T-helper 9 cell (primary cell): ENCODE data around the gene MYO1B.

Experiments
- DNase-seq: peaks from one replicate; pipeline ENCODE4 v3.0.0-alpha.2; 2020

Gene MYO1B

DNA sequence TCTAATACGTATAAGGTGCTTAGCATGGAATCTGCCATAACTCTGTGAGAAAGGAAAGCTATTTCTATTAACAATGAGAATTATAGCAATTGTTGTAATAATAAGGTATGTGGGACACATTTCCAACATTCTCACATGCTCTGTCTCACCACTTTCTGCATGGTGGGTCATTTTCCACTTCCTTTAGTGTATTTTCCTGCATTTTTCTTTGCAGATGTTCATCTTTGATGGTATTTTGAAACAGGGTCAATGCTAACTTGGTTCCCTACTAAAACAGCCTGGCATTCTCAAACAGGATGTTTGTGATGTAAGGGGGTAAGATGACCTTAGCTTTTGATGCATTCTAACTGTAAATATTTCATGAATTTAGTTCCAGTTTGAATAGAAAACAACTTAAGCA is 54.7 kb downstream of the MYO1B start:
- DNase-seq, result no peak

DNA sequence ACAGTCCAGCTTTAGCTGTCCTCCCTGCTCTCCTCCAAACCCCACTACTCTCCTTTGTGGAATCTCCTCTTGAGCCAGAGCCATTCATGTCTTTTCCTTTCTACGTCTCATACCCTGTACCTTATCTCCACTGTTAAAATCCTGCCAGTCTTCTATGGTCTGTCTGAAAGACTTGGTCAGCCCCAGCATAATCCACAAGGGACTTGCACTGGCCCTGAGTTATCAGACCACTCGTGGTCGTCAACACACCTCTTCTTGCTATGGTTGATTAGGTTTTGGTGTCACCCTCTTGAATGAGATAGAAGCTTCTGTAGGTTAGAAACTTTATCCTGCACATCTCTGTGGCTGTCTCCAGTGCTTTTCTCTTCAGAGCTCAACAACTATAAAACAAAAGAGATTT is 56.8 kb downstream of the MYO1B start:
- no peak for DNase-seq

DNA sequence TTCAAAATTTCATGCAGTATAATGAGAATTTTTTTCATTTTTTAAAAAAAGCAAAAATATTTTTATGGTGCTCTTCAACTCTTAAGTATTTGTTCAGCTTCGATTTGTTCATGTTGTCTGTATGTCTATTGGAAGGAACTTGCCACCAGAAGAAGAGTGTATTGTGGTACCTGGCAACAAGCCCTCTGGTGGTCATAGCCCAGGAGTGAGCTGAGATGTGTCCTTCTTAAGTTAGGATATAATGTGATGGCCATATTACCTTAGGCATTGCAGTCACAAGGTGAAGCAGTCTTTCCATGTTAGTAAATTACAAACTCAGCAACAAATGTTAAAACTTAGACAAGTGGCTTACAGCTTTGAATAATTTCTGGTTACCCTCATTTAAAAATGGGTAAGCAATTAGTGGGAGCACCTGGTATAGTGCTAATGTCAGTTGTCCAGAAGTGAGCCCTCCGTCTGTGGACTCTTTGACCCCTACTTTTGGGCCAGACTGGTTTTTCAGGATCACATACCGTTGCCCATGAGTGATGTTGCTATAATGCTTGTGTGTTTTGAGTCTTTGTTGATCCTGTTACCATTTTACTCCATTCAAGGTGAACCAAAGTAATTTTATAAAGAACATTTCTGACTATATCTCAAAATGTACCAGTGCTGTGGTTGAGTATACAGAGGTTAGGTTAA is 57.4 kb downstream of the MYO1B start:
- DNase-seq, result no peak

DNA sequence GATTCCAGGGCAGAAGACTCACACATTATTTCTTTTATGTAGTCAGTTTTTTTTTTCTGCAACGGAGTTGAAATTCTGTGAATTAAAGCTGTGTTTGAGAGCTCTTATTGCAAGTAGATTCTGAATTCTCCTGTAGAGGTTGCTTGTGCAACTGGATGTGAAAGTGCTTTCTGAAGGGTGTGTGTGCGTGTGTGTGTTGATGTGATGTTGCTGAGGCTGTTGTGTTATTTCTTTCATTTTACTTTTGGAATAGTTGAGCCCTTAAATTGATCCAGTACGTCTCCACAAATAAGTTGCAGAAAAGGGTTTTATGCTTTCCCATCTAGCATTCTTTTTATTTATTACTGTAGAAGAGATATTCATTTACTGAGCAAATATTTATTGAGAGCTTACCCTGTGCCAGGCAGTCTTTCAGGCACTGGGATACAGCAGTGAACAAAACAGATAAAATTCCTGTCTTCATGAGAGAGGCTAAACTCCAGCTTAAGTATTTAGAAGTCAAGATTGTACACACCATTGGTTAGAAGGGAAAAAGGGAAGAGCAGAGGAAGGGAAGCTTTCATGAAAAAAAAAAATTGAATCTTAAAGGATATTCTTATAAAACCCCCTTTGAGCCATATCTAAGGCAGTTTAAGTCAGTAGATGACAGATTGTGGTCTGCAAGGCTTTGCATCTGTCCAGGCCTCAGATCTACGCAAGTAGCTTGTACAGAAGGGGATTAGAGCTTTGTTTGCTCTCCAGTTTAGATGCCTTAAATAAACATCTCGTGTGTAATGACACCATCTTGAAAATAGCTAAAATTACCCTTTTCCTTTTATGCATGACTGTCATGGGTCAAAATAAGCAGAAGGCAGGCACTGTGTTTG is 58.2 kb downstream of the MYO1B start:
- no peak for DNase-seq

DNA sequence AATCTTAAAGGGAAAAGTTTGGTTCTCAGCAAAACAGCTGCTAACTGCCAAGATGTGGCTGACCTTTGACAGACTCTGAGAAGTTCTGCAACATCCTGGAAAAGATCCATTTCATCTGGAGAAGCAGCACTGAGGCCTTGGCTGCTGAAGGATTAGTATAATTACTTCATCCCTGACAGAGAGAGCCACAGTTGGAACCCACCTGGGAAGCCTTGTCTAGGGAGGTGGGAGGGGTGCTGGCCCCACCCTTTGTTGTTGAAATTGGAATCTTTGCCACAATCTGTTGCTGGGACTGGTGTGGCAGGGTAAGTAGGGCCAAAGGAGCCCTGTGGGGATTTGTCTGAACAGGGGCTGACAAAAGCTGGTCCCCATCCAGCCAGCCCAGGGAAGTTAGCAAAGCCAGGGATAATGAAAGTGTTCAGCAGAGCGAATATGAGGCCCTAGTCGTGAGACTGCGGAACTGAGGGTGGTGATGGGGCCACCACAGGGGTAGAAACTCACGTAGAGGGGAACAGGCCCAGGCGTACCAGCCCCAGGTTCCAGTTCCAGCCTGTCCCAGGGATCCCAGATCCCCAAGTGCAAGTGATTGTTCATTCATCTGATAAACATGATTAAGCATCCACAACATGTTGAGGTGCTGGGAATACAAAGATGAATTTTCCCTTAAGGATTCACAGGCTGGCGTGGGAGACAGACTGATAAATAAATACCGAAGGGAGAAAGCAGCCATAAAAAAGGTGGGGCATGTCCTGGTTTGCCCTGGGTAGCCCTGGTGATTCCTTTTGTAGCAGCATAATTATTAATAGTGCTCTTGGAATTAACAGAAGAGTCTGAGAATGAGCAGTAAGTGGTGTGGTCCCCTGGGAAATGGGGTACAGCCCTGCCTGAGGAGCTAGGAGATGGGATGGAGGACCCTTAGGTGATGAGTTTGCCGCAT is 60.0 kb downstream of the MYO1B start:
- DNase-seq, result no peak

DNA sequence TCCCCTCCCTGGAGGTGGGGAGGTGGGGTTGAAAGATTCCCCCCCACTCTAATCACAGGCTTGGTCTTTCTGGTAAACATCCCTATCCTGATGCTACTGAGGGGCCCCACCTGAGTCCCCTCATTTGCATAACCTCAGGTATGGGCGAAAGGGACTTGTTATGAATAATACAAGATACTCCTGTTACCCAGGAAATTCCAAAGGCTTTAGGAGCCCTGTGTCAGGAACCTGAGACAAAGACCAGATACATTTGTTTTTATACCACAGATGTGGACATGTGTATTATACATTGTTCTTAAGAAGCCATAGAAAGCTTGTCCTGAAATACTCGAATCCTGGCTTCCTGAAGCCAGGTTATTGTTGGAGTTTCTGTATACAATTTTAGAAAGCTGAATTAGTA is 62.8 kb downstream of the MYO1B start:
- DNase-seq, result no peak

DNA sequence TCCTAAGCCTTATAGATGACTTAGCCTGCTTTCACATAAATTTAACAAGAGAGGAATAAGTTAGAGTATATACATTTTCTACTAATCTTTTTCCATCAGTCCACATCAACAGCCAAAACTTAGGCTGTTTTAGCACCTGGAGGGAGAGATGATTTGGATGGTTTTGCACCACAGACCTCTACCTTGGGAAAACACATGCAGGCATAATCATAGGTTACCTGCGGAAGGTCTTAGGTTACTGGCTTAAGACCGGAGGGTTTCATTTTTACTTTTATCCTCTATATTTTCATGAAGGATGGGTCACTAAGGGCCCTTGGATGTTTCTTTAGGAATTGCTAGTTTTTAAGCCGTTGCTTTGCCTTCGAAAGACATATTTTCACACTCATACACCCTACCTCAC is 66.0 kb downstream of the MYO1B start:
- no peak for DNase-seq

DNA sequence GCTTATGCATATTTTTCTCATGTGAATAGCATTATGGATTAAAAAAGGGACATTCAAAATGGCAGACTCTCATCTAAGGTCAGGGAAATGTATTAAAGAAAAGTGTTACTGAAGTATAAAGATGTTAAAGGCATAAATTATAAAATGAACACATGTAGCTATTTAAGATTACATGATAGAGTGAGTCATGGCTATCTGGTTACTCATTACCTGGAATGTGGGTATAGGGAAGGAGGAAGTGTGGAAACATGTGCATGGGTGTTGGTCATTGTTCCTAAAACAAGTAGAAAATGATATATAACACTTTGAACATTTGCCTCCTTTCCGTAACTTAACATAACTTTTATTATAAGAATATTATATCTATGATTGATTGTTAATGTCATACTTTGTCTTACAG is 66.4 kb downstream of the MYO1B start:
- DNase-seq, result no peak

DNA sequence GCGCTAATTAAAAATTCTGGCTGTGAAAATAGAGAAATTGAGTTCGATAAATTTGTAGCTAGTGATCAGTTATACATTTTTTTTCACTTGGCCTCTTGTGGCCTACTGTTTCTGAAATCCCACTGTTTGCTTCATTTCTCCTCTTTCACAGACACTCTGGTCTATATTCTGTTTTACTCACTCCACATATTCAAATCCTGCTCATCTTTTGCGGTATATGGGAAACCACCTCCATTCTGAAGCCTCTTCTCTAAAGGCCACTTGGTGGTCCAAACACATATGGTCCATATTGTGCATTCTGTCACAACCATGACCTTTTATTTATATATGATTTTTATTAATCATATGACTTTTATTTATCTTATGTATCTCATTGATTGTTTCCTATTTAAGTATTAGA is 67.0 kb downstream of the MYO1B start:
- DNase-seq, result no peak

DNA sequence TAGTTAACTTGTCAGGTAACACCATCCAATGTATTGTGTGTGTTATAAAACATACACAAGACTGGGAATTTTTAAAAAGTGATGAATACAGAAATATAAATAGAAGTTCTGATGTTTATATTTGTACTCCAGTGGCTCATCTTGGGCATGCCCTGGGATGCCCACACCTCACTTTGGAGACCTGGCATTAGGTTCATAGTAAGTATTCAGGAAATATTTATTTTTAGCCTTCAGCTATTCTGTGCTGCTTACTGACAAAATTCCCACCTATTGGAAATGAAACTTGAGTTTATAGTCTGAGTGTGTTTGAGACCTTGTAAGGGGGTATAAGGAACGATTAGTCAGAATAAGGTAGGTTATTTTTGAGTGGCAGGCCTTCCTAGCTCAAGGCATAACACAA is 67.5 kb downstream of the MYO1B start:
- DNase-seq, result no peak

DNA sequence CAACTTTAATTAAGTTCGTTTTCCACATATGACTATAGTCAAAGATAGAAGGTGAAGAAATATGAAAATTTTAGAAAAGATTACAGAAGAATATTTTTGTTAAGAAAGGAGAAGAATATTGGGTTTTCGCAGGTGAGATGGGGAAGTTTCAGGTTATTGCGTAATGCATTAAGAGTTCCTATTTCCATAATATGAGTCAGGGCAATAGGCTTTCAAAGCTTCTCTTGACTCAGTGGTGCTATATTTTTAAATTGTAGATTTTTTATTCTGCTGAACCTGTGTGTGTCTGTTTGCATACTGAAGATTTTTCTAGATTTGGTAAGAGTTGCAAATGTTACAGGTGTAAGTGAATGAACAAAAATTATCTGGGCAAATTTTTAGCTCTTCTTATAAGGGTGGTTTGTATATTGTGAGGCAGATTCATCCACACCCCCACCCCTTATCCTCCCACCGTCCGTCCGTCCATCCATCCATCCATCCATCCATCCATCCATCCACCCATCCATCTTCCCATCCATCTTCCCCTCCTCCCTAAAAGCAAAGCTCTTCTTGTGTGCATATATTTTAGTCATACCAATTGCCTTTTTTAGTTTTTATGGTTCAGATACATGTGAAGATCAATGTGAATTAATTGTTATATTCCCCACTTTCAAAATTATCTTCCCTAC is 69.6 kb downstream of the MYO1B start:
- no peak for DNase-seq

DNA sequence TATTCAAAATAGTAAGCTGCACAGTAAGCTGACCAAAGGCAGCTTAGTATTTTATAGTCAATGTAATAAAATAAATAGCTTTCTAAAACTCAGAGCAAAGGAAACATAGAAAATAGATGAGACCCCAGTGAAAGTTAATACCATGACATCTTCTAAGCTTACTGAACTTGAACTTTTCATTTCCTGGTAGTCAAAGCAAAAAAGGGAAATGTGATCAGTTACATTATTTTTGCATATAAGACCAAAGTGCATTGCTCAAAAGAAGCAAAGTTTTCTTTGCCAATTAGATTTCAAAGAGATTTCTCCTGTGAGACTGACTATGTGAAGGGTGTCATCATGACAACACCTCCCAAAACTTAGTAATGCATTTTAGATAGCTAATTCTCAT is 70.2 kb downstream of the MYO1B start:
- no peak for DNase-seq

DNA sequence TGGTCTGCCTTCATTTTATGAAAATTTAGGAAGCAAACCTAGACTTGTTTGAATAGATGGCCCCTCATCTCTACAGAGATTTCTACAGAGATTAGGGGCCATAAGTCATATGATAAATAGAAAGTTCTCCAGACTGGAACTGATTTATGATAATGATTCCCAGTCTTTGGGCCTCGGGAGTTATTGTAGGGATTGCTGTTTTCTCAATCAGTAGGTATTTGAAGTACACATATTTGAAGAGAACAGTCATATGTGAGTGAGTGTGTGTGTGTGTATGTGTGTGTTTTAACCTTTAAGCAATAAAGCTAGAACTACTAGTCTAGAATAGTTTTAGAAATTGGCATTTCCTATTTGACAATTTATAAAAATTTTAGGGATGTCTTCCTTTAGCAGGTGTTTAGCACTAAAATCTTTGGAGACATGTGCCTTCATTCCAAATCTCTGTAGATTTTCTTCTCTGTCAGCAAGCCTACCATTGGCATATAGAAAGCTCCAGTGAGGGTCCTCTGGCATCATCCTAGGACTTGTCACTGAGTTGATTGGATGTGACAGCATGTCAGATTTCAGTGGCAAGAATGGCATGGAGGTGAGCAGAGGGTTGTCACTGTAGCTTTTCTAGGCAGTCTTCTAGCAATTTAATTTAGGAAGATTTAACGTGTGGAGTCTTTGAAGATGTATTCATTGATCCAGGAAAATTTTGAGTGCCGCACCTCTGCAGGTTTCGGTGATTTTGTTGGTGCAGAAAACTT is 71.2 kb downstream of the MYO1B start:
- DNase-seq, result no peak

DNA sequence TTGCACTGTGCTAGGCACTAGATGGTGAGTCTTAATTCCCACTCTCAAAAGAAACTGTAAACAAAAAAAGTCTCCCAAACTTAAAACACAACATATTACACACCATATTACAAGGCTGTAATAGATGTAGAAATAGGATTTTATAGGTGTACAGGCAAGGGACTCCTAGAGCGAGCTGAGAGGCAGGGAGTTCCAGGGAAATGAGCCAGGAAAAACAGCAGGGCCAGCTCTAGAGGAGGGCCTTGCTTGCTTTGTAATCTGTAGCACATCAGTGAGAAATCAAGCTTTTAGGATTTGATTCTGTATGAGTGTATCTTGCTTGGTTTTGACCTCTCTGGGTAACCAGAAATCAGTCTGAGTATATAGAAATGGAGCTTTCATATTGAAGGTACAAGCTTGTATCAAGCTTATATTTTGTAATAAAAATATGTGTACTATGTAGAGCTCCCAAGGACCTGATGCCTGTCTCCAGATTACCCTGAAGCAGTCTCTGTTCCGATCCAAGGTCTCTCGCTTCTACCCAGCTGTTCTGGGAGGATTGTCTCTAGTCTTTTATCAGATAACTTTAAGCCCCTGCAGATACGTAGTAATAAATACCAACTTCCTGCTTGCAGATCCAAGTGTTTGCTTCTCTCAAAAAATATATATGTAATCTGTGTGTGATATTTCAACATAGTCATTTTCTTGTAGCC is 73.0 kb downstream of the MYO1B start:
- DNase-seq, result no peak

DNA sequence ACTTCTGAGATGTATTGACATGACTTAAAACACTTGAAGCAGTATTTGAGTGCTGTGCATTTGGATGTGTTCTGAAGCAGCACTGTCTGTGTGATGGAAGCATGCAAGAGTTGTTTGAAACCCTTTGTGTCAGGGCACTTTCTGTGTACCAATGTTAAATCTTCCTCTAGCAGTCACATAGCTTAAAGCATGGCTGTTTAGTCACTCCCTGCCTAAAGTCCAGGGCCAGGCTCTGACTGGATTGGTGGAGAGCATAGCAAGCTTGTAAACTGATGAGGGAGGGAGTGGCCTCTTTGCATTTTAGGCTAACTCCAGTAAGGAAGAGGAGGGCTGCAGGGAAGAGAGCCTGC is 73.5 kb downstream of the MYO1B start:
- DNase-seq, result no peak

DNA sequence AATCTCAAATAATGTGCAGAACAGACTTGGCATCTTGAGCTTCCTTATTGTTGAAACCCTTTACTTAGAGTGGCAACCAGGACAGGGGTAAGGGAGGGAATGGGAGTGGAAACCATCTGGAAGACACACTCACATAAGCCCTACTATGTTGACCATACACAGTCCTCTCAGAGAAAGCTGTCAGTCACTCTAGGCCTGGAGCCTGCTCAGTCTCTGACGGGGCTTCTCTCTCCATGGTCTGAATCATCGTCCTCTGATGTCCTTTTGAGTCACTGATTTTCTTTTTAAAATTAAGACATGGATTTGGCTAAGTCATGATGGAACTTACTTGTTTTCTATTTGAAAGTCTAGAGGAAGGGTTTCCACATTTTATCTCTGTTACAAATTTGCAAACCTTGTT is 74.0 kb downstream of the MYO1B start:
- no peak for DNase-seq

DNA sequence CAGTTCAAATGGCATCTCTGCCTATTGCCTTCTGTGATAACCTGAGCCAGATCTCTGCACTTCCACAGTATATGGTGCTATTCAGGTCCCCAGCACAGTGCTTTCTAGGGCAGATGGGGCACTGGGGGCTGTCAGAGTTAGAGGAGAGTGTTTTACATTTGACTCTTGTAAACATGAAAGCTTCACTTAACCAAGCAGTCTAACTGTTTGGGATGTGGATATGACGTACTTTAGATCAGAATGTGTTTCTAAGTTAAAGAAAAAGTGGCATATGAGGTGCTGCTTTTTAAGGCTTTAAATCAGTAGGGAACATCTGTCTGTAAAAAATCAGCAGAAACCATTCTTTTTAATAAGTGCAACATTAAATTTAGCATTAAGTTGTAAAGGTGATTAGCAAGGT is 75.7 kb downstream of the MYO1B start:
- DNase-seq, result no peak

DNA sequence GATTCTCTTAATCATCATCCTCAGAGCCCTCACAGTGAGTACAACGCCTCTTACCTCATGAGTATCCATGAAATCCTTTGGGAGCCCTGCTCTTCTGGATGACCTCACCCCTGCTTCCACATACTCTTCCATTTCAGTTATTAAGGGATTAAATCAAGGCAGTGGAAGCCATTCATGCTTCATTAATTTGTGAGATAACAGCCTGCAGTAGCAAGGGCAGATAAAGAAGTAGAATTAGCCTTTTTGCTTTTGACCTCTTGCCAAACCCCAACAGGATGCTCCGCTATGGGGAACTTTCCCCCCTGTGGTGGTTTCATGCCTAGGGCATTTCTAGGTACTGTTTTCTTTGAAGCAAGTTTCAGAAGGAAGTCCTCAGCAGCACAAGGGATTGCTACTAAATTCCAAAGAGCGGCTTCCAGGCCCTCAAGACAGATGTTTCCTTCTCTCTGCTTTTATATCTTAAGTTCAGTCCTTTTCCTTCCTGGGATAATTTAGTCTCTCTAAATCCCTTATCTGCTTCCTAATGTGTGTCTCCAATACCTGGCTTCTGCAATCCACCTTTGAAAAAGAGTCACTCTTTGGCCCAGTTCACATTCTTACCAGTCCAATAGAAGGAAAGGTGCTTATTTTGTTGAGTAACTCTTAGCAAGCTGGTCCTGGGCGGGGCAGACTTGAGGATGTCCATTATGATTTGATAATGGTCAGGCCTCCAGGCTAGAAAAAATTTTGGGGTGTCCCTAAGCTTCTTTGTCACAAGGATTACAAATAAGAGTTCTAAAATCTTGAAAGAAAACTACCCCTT is 76.9 kb downstream of the MYO1B start:
- DNase-seq, result no peak

DNA sequence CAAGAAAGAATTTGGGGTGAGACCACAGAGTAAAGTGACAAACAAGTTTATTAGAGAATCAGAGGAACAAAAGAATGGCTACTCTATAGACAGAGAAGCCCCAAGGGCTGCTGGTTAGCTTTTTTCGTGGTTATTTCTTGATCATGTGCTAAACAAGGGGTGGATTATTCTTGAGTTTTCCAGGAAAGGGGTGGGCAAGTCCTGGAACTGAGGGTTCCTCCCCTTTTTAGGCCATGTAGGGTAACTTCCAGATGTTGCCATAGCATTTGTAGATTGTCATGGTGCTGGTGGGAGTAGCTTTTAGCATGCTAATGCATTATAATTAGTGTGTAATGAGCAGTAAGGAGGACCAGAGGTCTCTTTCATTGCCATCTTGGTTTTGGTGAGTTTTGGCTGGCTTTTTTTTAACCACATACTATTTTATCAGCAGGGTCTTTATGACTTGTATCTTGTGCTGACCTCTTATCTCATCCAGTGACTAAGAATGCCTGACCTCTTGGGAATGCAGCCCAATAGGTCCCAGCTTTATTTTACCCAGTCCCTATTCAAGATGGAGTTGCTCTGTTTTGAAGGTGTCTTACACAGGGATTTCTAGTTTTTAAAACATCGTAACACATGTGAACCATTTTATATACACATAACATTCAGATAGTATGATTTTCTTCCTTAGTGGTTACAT is 77.8 kb downstream of the MYO1B start:
- DNase-seq, result no peak
